H1 (cell line): ENCODE data around the gene CD99. TPM values are rescaled to one million over a fixed set of nuclear protein-coding genes. Genes with fewer than 3 reads are reported as not detected.

Source experiments
- ASH2L ChIP-seq: fragments of 200-600, 300-600 bp; sonication (generic); IDR thresholded peaks from one replicate; pipeline ENCODE4 v1.7.1; 2017; ENCODE audit warnings: low read length
- CHD2 ChIP-seq: IDR thresholded peaks from 2 replicates; pipeline ENCODE4 v1.6.1; 2012; ENCODE audit warnings: low read length, improper control_type of control experiment
- GABPA ChIP-seq: IDR thresholded peaks from 2 replicates; pipeline ENCODE4 v1.6.1; 2011; ENCODE audit warnings: mild to moderate bottlenecking, low read length, moderate library complexity, borderline replicate concordance; ENCODE audit not compliant: insufficient read depth
- KDM4A ChIP-seq: IDR thresholded peaks from one replicate; pipeline ENCODE4 v1.7.1; 2012; ENCODE audit warnings: low read depth, mild to moderate bottlenecking, moderate library complexity, low read length, inconsistent platforms; ENCODE audit not compliant: severe bottlenecking
- SIX5 ChIP-seq: IDR thresholded peaks from 2 replicates; pipeline ENCODE4 v1.6.1; 2011; ENCODE audit warnings: mild to moderate bottlenecking, low read depth, low read length
- SP2 ChIP-seq: IDR thresholded peaks from 2 replicates; pipeline ENCODE4 v1.6.1; 2012; ENCODE audit warnings: mild to moderate bottlenecking, low read length, inconsistent platforms
- polyA plus RNA-seq, 7 experiments: library from polyadenylated mRNA; depleted of rRNA in 3 of 7; stranded (reverse) in 5 of 7; unstranded in 2 of 7; fragments of >200 nt in 5 of 7; fragments of 200-250 nt in 2 of 7; gene quantifications; 1 replicate in 5 of 7; 2 replicates in 1 of 7; 4 replicates in 1 of 7; pipeline versions ENCODE4 v1.2.1 to v1.2.3, GENCODE V29; 2011 to 2013; ENCODE audit warnings: missing spikeins in 2 of 7, mixed read lengths in 2 of 7
- total RNA-seq: library from RNA; stranded (reverse); fragmentation: NEBNext Ultra II Directional; extraction: Animal tissue kit (Norgen Biotek cat#: 25700); gene quantifications from 2 replicates; pipeline ENCODE4 v1.2.1, GENCODE V29; 2021

The CD99 gene
- total and polyA plus RNA-seq, 2 of the 8 experiments (the other 6 are each of a cell fraction or from before 2014, with no cell fraction given), result 30.1 to 47.8 TPM

GRCh38 chrX:2642146-2642545 lies 48.9 kb upstream of the CD99 start (continued):
- TF ChIP-seq GABPA, result no peak
- no peak for TF ChIP-seq KDM4A
- no peak for TF ChIP-seq SP2
- TF ChIP-seq SIX5, result no peak
- TF ChIP-seq CHD2, result no peak
- TF ChIP-seq ASH2L, result no peak
